Mesenteric fat pad (tissue), 1 donor: ENCODE measurements around the gene CDT1. TPM values are rescaled to one million over a fixed set of nuclear protein-coding genes. Genes with fewer than 3 reads are reported as not detected.

Experiments
- DNase-seq: peaks from one replicate; pipeline ENCODE4 v3.0.0-alpha.2; 2020; ENCODE audit warnings: low spot score
- total RNA-seq: library from RNA; stranded (reverse); fragmentation: NEBNext Ultra II Directional; extraction: Animal tissue kit (Norgen Biotek cat#: 25700); gene quantifications from one replicate; pipeline ENCODE4 v1.2.1, GENCODE V29; 2021
- donor health status: DM: yes; HTN: yes; CAD: no.

CDT1 gene
- total RNA-seq, 1 donor from 2014 or later, result 0.22 TPM

DNA sequence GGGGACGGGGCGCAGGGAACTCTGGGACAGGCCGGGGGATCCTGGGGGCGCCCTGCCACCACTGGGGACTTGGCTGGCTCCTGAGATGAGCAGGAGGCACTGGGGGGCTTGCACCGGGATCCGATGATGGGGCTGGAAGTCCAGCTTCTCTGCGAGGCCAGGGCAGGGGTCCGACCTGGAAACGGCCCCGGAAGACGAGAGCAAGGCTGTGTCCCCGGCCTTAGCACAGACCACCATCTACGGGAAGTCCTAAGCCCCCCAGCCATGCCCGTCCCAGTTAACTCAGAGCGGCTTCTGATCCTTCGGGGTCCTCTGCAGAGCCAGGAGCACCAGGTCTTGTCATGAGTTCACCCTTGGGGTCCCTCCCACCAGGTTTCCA, 573 bp downstream of the CDT1 start:
- DNase-seq, result no peak

DNA sequence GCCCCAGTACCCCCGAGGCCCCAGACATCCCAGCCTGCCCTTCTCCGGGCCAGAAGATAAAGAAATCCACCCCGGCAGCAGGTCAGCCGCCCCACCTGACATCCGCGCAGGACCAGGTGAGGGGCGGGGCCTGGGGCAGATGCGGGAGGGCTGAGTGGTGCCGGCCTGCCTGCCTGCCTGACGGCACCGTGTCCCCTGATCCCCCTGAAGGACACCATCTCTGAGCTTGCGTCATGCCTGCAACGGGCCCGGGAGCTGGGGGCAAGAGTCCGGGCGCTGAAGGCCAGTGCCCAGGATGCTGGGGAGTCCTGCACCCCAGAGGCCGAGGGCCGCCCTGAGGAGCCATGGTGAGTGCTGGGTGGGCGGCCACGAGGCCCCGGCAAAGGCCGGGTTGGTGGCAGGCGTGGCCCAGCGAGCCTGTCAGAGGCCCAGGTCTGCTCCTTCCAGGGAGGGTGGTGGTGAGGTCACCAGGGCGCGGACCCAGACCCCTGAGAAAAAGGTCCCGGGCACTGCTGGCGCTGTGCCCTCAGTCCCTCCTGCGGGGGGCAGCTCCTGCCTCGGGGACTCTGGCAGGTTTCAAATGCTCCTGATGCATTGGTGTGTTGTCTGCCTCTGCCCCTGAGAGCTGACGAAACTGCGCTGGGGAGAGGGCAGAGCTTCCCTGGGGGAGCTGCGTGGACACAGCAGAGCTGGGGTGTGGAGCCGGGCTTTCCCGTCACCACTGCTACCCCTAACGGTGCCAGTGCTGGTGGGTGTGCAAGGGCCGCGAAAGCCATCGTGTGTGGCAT, 1.2 kb downstream of the CDT1 start:
- no peak for DNase-seq

DNA sequence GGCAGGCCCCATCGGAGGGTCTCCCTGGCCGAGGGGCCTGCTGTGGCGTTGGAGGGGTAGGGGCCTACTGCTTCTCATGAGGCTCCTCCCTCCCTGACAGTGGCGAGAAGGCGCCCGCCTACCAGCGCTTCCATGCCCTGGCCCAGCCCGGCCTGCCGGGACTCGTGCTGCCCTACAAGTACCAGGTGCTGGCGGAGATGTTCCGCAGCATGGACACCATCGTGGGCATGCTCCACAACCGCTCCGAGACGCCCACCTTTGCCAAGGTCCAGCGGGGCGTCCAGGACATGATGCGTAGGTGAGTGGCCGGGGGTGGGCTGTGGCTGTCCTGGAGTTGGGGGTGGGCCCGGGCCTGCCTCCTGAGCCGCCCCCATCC, 1.7 kb downstream of the CDT1 start:
- DNase-seq, result no peak

DNA sequence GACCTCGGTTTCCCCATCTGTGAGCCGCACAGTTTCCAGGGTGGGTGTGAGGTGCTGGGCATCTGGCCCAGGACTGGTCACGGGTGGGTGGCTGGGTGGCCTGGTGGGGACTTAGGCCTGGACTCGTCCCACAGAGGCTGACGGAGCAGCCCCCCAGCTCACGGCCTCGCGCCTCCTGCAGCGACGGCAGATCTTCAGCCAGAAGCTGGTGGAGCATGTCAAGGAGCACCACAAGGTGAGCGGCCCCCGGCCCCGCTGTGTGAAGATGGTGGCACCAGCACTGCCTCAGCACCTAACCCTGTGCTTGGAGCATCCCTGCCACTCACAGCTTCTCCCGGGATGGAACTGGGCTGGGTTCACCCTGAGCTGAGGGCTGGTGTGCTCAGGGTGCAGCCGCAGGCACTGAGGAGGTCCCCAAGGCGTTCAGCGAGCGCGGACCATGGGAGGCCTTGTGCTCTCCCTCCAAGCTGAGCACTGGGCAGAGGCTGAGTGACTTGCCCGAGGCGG, 2.4 kb downstream of the CDT1 start:
- DNase-seq, result no peak

DNA sequence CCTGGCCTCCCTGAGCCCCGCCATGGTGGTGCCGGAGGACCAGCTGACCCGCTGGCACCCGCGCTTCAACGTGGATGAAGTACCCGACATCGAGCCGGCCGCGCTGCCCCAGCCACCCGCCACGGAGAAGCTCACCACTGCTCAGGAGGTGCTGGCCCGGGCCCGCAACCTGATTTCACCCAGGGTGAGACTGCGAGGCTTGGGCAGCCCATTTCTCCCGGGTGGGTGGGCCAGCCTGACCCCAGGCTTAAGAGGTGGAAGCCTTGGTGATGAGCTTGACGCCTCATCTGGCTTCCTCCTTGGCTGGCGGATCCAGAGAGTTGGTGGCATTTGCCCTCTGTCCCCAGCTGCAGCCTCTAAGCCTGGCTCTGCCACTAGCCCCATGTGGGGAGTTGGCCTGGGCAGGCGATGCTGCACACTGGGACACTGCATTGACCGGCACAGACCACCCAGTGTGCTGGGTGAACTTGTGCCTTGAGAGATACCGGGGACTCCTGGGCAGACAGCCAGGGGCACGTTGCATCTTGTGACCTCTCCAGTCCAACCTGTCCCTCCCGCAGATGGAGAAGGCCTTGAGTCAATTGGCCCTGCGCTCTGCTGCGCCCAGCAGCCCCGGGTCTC, 3.0 kb downstream of the CDT1 start:
- DNase-seq, result no peak

DNA sequence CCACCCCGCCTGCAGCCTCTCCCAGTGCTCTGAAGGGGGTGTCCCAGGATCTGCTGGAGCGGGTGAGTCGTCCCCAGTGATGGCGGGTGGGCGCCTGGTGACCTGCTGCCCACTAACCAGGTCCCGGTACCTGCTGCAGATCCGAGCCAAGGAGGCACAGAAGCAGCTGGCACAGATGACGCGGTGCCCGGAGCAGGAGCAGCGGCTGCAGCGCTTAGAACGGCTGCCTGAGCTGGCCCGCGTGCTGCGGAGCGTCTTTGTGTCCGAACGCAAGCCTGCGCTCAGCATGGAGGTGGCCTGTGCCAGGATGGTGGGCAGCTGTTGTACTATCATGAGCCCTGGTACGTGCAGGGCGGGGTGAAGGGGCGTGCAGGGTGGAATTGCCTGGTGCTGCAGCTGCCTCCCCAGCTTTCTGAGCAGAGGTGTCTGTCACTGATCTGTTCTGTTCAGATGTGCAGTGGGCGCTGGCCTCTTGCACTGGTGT, 3.6 kb downstream of the CDT1 start:
- DNase-seq, result no peak

DNA sequence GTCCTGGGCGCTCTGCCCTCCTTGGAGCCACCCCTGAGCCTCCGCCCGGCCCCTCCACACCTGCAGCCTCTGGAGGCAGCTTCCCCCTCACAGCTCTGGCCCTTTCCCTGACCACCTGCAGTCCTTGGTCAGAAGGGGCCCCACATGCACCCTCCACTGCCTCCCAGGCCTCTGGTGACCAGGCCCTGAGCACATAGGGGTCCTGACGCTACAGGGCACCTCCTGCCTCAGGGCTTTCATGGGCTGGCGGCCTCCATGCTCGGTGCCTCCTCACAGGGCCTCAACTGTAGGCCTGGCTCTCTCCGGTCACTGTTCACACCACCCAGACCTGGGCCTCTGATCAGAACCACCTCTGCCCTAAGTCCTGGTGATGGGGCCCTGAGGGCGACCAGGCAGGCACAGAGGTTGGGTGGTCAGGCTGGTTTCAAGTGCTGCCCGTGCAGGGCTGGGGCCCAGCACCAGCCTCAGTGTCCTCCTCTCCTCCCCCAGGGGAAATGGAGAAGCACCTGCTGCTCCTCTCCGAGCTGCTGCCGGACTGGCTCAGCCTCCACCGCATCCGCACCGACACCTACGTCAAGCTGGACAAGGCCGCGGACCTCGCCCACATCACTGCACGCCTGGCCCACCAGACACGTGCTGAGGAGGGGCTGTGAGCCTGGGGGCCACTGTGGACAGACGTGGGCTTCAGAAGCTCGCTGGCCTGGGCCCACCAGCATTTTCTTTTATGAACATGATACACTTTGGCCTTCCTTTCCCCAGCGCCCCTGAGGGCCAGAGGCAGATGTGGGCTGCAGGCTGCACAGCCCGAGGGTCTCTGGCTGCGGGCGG, 4.3 kb downstream of the CDT1 start:
- DNase-seq, result no peak

DNA sequence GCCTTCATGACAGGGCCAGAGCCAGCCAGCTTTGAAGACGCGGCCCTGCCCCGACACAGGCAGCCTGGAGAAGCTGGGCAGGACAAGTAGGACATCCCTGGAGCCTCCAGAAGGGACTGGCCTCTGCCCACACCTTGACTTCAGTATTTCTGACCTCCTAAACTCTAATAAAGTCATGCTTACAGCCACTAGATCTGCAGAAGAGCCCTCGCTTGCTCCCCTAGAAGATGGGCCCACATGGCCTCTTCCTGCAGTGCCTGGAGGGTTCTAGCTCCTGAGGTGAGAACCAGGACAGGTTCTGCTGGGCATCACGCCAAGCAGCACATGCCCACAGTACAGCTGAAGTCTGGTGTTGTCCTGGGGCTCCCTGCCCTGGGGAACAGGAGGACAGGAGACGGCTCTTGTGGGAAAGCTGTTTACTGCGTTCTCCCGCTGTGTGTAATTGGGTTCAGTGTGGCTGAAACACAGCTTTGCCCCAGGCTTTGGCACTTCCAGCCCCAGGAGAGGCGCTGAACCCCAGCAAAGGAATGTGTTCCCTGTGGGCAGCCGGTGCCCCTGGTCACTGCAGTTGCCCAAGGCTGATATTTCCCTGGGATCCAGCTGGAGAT, 5.6 kb downstream of the CDT1 start:
- DNase-seq, result no peak

DNA sequence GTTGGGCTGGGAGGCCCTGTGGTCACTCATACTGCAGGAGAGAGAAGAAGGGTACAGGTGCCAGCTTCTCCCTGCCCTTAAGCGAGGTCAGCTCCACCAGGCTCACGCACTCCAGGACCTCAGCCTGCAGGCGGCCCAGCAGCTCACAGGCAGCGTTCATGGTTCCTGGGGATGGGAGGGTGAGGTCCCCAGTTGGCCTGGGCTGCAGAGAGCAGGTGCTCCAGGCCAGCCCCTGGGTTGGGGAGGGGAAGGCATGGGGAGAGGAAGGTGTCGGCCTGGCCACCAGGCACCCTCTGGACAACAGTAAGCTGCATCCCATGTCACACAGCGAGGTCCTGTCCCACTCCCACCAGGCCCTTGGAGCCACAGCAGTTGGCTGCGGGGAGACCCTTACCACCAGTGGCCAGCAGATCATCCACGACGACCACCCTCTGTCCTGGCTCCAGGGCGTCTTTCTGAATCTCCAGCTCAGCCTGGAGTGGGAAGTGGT, 6.1 kb downstream of the CDT1 start:
- no peak for DNase-seq

DNA sequence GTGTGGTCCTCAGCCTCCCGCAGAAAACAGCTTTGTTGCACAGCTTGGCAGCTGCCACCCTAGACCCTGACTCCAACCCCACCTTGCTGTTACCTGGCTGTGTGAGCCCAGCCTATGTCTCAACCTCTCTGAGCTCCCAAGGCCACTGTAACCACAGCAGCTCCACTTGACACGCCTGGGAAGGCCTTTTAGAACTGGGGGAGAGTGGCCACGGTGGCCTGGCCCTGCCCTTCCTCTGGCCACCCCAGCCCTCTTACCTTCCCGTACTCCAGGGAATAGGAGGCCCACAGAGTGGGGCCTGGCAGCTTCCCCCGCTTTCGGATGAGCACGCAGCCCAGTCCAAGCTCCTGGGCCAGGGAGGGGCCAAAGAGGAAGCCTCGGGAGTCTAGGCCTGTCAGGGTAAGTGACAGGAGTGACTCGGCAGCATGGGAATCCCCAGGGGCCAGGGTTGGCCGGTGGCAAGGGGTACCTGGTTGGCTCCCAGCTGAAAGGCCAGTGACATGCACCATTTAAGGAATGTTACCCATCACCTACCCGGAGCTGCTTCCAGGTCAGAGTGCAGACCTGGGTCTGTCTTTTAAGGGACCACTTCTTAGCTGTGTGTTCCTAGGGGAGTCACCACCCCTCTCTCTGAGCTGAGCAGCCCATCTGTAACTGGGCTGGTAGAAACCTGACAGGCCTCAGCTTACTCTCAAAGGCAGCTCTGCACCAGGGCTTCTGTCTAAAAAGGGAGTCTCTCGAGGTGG, 6.8 kb downstream of the CDT1 start:
- no peak for DNase-seq

DNA sequence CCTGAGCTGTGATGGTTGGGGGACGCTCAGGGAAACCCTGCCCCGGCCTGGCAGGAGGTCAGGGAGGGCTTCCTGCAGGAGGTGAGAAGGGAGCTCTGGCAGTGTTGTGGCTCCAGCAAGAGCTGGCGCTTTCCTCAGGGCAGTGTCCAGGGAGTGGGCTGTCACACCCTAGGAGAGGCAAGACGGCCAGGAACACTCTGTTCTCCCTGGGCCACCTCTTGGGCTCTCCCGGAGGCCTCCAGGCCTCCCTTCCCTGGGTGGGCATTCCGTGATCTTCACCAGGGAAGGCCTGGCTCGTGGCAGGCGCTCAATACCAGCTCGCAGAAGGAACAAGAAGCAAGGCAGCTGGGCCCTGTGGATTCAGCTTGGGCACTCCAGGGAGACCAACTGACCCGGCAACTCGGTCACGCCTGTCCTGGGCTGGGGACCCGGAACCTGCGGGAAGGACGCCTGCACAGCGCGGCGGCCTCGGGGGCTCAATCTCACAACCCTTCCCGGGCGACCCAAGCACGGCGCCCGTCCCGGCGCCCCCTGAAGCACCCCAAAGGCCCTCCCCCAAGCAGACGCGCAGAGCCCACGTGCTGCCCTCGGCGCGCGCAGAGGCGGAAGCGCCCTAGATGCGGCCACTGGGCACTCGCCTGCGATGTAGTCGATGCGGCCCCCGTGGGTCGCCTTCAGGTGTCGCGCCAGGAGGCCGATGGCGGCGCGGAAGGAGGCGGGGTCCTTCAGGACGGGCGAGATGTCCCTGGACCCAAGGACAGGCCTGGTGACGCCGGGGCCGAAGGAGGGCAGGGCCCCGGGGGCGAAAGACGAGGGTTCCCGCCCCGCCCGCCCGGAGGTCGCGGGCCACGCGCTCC, 7.6 kb downstream of the CDT1 start:
- DNase-seq, result no peak

DNA sequence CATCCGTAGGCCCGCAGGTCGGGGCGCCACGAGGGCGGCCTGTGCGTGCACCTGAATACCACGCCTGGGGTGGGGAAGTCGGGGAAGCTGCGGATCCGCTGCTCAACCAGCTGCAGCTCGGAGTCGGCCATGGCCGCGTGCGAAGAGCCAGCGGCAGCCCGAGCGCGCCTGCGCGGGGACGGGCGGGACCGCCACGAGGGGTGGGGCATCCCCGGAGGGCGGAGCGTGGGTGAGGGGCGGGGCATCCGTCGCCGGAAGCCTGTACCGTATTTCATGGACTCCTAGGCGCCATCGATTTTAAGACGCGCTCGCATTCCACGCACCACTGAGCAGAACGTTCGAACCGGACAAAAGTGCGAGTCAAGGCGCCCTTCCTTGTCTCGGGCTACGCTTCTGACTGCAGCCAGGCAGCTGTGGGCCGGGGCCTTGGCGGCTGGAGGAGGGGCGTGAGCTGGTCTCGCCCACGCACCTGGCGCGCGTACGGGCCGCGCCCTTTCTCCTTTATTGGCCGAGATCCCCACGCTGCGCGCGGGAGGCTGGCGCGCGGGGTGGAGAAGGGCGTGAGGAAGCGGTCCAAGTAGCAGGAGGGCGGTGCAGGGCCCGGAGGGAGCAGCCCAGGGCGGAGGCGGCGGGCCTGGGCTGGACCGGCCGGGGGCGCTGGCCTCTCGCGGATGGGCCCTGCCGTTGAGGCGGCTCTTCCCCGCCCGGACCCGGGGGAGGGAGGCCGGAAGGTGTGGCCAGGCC, 8.4 kb downstream of the CDT1 start, which contains the start of gene APRT:
TSS of gene APRT (minus strand) at position 160 of the 744 bp plus-strand sequence. CDS start at position 131, 29 bp downstream.
- peak; percentile 99 for DNase-seq

DNA sequence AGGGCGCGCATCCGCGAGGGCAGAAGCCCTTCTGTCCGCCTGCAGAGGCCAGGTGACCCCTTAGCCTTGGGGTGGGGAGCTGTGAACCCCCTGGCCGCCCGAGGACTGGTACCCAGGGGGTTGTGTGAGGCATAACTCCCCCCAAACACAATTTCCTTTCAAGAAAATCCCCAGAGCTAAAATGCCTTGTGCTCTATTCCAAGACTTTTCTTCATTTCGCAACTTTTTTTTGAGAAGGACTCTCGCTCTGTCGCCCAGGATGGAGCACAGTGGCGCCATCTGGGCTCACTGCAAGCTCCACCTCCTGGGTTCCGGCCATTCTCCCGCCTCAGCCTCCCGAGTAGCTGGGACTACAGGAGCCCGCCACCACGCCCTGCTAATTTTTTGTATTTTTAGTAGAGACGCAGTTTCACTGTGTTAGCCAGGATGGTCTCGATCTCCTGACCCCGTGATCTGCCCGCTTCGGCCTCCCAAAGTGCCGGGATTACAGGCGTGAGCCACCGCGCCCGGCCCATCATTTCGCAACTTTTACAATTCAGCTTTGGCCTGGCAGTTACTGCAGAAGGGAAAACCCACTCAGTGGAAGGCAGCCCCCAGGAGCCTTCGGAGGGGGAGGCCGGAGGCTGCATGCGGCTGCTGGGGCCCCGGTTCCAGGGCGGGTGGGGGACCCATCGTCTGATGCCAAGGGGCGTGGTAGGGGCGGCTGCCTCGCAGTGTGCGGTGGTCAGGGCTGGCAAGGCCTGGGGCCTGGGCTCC, 9.1 kb downstream of the CDT1 start:
- DNase-seq, result no peak

DNA sequence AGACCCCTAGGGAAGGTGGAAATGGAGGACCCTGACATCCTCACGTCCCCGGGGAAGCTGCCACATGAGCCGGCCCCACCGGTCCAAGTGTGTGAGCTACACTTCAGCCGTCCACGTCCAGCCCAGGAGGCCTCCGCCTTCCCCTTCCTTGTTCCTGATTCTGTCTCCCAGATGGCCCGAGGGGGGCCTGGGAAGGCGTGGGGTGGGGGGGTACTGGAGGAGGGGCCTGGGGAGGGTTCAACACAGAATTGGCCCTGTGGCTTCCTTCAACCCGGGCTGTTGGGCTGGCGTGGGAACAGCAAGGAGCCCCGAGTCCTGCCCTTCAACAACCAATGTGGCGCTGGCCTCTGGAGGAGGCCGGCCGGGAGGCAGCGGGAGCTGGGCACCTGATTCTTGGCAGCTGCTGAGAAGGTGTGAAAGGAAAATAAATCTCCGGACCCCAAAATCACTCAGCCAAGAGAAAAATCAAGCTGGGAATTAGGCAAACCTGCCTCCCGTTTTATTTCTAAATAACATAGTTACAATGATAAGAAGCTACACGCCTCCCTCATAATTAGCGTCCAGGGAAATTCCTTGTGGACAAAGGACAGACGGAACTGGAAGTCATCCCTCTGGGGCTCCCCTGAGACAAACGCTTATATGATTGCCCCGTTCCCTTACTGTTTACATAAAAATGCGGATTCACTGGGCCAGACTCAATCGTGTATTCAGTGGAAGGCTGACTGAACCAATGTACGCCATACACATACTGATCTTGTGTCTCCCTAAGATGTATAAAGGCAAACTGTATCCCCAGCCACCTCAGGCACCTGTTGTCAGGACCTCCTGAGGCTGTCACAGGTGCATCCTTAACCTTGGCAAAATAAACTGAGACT, 9.9 kb downstream of the CDT1 start:
- DNase-seq, result no peak

DNA sequence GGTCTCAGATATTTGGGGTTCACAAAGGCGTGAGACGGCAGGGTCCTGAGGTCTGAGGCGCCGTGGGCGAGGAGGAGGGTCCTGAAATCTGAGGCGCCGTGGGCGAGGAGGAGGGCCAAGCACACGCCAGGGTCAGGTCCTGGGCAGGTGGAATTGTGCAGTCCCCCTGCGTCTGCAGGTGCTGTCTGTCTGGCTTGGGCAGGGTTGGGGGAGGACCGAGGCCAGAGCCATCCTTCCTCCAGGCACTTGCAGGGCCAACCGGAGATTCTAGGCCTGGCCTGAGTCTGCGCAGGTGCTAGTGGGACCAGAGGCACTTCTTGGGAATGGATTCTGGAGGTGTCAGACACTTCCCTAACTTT, 10.5 kb downstream of the CDT1 start:
- no peak for DNase-seq

DNA sequence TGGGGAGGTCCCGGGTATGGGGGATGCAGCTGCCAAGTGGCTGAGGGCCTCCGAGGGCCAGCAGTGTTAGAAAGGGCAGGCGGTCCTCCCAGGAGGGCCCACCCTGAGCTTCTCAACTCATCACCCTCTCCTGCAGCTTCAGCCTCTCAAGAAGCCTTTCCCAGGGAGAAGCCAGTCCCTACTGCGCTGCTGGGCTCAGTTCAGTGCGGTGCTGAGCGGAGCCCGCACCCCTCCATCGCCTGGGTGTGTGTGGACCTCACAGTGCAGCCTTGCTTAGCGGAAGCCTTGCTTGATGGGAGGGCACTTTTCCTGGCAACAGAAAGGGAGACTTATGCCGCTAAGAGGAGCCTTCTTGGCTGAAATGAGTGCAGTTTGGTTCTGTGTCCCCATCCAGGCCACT, 11.6 kb downstream of the CDT1 start:
- DNase-seq, result no peak
